ENCODE results near the gene HEATR9. TPM values are rescaled to one million over a fixed set of nuclear protein-coding genes. Genes with fewer than 3 reads are reported as not detected.

HEATR9 gene
- polyA plus RNA-seq, 3 donors: not detected

- no peak overlapping the region for H3K4me3 Mint-ChIP-seq
- Histone ChIP-seq H3K4me2 (replicated peaks; ENCODE audit: extremely low read depth, low read length, poor library complexity, severe bottlenecking) (no peak overlapping the region), H3K27me3 (ENCODE audit: control insufficient read depth in 2 of 2, insufficient read depth in 2 of 2, low read length in 2 of 2) (no peaks in the 10 kb centered on the region), H4K20me1 (ENCODE audit: insufficient read depth, low read length) (no peaks in the 10 kb centered on the region), H3K9me3 (replicated peaks in 1 of 2; ENCODE audit: control insufficient read depth in 1 of 2, insufficient read depth in 1 of 2, low read length in 2 of 2) (no peaks in the 10 kb centered on the region), H3K4me3 (replicated peaks in 1 of 3; ENCODE audit: low read depth in 2 of 3, low read length in 3 of 3) (no peak overlapping the region), H3K9ac (ENCODE audit: insufficient read depth, low read length, poor library complexity, severe bottlenecking) (no peak overlapping the region), H2AFZ (ENCODE audit: insufficient read depth, low read depth, low read length, poor library complexity, severe bottlenecking) (peak overlapping the region; percentile 56), H3K36me3 (replicated peaks in 1 of 2; ENCODE audit: control insufficient read depth in 1 of 2, insufficient read depth in 2 of 2, low read length in 2 of 2) (no peaks in the 10 kb centered on the region), H3K27ac (ENCODE audit: low read depth in 1 of 2, low read length in 2 of 2) (no peak overlapping the region), H3K4me1 (ENCODE audit: control insufficient read depth in 1 of 2, insufficient read depth in 2 of 2, low read length in 2 of 2) (peaks cover 9 to 17% of the 10 kb centered on the region in 2 donors), H3K79me2 (ENCODE audit: insufficient read depth, low read length) (no peaks in the 10 kb centered on the region)
- no peaks in the 10 kb centered on the region for H3K9me3 Mint-ChIP-seq
- intact Hi-C loops (cut with micrococcal nuclease): no loop called here
- peaks cover 28% of the 10 kb centered on the region for H3K4me1 Mint-ChIP-seq
- peaks cover 0 to 9% (median 7%) of the 10 kb centered on the region in 3 donors for H3K27me3 Mint-ChIP-seq (ENCODE audit: low read depth in 3 of 3)
- WGBS (ENCODE audit: insufficient coverage): 100% methylated on average over 1 of the region's 2 CpGs
- TF ChIP-seq, protein P1, sequence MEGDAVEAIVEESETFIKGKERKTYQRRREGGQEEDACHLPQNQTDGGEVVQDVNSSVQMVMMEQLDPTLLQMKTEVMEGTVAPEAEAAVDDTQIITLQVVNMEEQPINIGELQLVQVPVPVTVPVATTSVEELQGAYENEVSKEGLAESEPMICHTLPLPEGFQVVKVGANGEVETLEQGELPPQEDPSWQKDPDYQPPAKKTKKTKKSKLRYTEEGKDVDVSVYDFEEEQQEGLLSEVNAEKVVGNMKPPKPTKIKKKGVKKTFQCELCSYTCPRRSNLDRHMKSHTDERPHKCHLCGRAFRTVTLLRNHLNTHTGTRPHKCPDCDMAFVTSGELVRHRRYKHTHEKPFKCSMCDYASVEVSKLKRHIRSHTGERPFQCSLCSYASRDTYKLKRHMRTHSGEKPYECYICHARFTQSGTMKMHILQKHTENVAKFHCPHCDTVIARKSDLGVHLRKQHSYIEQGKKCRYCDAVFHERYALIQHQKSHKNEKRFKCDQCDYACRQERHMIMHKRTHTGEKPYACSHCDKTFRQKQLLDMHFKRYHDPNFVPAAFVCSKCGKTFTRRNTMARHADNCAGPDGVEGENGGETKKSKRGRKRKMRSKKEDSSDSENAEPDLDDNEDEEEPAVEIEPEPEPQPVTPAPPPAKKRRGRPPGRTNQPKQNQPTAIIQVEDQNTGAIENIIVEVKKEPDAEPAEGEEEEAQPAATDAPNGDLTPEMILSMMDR (IDR thresholded peaks at IDR 0.05): no peak
- H3K36me3 Mint-ChIP-seq: no peaks in the 10 kb centered on the region
- peak overlapping the region in 2 of 7 donors; percentile 21 to 48 for H3K27ac Mint-ChIP-seq
- DNase-seq: peak in 1 of 3 donors; percentile 14
These were observed 21.4 kb upstream of the HEATR9 start for GRCh38 chr17:35889818-35890773.

DNA sequence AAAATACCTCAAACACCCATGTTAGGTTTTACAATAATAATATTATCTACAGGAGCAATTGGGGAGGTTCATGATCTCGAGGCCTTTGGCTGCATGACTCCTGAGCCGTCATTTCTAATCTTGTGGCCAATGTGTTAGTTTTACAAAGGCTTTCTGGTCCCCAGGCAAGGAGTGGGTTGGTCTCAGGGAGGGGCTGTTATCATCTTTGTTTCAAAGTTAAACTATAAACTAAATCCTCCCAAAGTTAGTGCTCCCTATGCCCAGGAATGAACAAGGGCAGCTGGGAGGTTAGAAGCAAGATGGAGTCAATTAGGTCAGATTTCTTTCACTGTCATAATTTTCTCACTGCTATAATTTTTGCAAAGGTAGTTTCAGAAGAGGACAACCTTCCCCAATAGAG lies 20.6 kb upstream of the HEATR9 start:
- Mint-ChIP-seq H3K27me3 (ENCODE audit: low read depth in 3 of 3) (peaks cover 0 to 9% (median 7%) of the 10 kb centered on the region in 3 donors), H3K4me3 (no peak overlapping the region), H3K27ac (no peak overlapping the region), H3K4me1 (peaks cover 27% of the 10 kb centered on the region), H3K36me3 (no peaks in the 10 kb centered on the region), H3K9me3 (no peaks in the 10 kb centered on the region)
- intact Hi-C loops (cut with micrococcal nuclease): no loop called here
- Histone ChIP-seq H2AFZ (ENCODE audit: insufficient read depth, low read depth, low read length, poor library complexity, severe bottlenecking) (no peak overlapping the region), H3K4me3 (replicated peaks in 1 of 3; ENCODE audit: low read depth in 2 of 3, low read length in 3 of 3) (no peak overlapping the region), H3K79me2 (ENCODE audit: insufficient read depth, low read length) (no peaks in the 10 kb centered on the region), H3K27ac (ENCODE audit: low read depth in 1 of 2, low read length in 2 of 2) (no peak overlapping the region), H3K9me3 (replicated peaks in 1 of 2; ENCODE audit: control insufficient read depth in 1 of 2, insufficient read depth in 1 of 2, low read length in 2 of 2) (no peaks in the 10 kb centered on the region), H4K20me1 (ENCODE audit: insufficient read depth, low read length) (no peaks in the 10 kb centered on the region), H3K9ac (ENCODE audit: insufficient read depth, low read length, poor library complexity, severe bottlenecking) (no peak overlapping the region), H3K27me3 (ENCODE audit: control insufficient read depth in 2 of 2, insufficient read depth in 2 of 2, low read length in 2 of 2) (no peaks in the 10 kb centered on the region), H3K36me3 (replicated peaks in 1 of 2; ENCODE audit: control insufficient read depth in 1 of 2, insufficient read depth in 2 of 2, low read length in 2 of 2) (no peaks in the 10 kb centered on the region), H3K4me2 (replicated peaks; ENCODE audit: extremely low read depth, low read length, poor library complexity, severe bottlenecking) (no peak overlapping the region), H3K4me1 (ENCODE audit: control insufficient read depth in 1 of 2, insufficient read depth in 2 of 2, low read length in 2 of 2) (peaks cover 9 to 17% of the 10 kb centered on the region in 2 donors)
- TF ChIP-seq, protein P1 (IDR thresholded peaks at IDR 0.05): no peak
- WGBS (ENCODE audit: insufficient coverage): no CpG with 5 or more reads among the region's 2 CpGs
- DNase-seq: no peak
